ENCODE measurements around the gene VPS13C. TPM values are rescaled to one million over a fixed set of nuclear protein-coding genes. Genes with fewer than 3 reads are reported as not detected.

VPS13C gene
- total RNA-seq, 5 donors from 2014 or later (not counting 1 experiment from before 2014, with no cell fraction given): 84.4 to 136 (median 117) TPM

DNA sequence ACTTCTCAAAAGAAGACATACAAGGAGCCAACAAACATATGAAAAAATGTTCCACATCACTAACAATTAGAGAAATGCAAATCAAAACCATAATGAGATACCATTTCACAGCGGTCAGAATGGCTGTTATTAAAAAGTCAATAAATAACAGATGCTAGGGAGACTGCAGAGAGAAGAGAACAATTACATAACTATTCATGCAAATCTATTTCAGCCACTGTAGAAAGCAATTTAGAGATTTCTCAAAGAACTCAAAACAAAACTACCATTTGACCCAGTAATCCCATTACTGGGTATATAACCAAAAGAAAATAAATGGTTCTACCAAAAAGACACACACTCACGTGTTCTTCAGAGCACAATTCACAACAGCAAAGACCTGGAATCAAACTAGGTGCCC is 116.3 kb downstream of the VPS13C start:
- Mint-ChIP-seq H3K9me3 (no peaks in the 10 kb centered on the region), H3K4me3 (no peak overlapping the region), H3K4me1 (no peaks in the 10 kb centered on the region), H3K27me3 (no peaks in the 10 kb centered on the region), H3K27ac (no peak overlapping the region), H3K36me3 (peaks cover 51% of the 10 kb centered on the region)
- H3K9me3 ChIP-seq: no peaks in the 10 kb centered on the region
- H3K4me1 ChIP-seq (ENCODE audit: control insufficient read depth in 1 of 2, extremely low read depth in 1 of 2, insufficient read depth in 2 of 2, low read length in 2 of 2): no peaks in the 10 kb centered on the region
- ChIA-PET POLR2A (no interaction called here), CTCF (no interaction called here)
- H3K36me3 ChIP-seq (ENCODE audit: control insufficient read depth in 2 of 2, extremely low read depth in 1 of 2, insufficient read depth in 1 of 2, low read length in 1 of 2): peaks cover 0 to 44% of the 10 kb centered on the region in 2 donors
- WGBS (ENCODE audit: insufficient coverage): 83% methylated on average over 1 of the region's 2 CpGs
- DNase-seq (no peak), ATAC-seq (replicated peaks in 1 of 4) (no peak)
- no peak overlapping the region for H3K4me3 ChIP-seq (ENCODE audit: control insufficient read depth in 1 of 2, extremely low read depth in 1 of 2, low read length in 1 of 2)
- no peaks in the 10 kb centered on the region for H3K27me3 ChIP-seq (replicated peaks in 1 of 2; ENCODE audit: control insufficient read depth in 2 of 2, extremely low read depth in 1 of 2, insufficient read depth in 2 of 2, low read length in 1 of 2)
- H3K27ac ChIP-seq (ENCODE audit: low read length): no peak overlapping the region

DNA sequence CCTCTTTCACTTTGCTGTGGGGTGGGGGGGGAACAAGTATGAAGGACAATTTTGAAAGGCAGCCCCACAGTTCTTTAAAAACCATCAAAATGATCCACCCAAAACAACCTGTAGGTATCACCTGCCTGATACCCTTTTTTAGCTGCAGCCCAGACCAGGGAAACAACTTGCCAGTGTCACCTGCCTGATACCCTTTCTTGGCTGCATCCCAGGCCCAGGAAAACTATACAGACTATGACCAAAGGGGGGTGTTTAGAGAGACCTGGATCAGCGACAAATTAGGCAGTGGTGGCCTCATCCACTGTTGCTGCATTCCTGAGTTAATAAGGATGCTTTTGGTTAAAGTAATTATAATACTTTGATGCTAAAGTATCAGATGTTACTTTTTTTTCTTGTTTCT is 122.0 kb downstream of the VPS13C start:
- Mint-ChIP-seq H3K9me3 (no peaks in the 10 kb centered on the region), H3K27me3 (no peaks in the 10 kb centered on the region), H3K36me3 (peaks cover 45% of the 10 kb centered on the region), H3K4me1 (no peaks in the 10 kb centered on the region), H3K27ac (no peak overlapping the region), H3K4me3 (no peak overlapping the region)
- Histone ChIP-seq H3K4me3 (ENCODE audit: control insufficient read depth in 1 of 2, extremely low read depth in 1 of 2, low read length in 1 of 2) (no peak overlapping the region), H3K27me3 (replicated peaks in 1 of 2; ENCODE audit: control insufficient read depth in 2 of 2, extremely low read depth in 1 of 2, insufficient read depth in 2 of 2, low read length in 1 of 2) (no peaks in the 10 kb centered on the region), H3K27ac (ENCODE audit: low read length) (no peak overlapping the region), H3K36me3 (ENCODE audit: control insufficient read depth in 2 of 2, extremely low read depth in 1 of 2, insufficient read depth in 1 of 2, low read length in 1 of 2) (peaks cover 0 to 30% of the 10 kb centered on the region in 2 donors), H3K4me1 (ENCODE audit: control insufficient read depth in 1 of 2, extremely low read depth in 1 of 2, insufficient read depth in 2 of 2, low read length in 2 of 2) (no peaks in the 10 kb centered on the region), H3K9me3 (no peaks in the 10 kb centered on the region)
- POLR2A ChIA-PET: no interaction called here
- no peak for DNase-seq
- WGBS (ENCODE audit: insufficient coverage): no CpG with 5 or more reads among the region's 1 CpG
- CTCF ChIA-PET: no interaction called here
- ATAC-seq (replicated peaks in 1 of 4): no peak

DNA sequence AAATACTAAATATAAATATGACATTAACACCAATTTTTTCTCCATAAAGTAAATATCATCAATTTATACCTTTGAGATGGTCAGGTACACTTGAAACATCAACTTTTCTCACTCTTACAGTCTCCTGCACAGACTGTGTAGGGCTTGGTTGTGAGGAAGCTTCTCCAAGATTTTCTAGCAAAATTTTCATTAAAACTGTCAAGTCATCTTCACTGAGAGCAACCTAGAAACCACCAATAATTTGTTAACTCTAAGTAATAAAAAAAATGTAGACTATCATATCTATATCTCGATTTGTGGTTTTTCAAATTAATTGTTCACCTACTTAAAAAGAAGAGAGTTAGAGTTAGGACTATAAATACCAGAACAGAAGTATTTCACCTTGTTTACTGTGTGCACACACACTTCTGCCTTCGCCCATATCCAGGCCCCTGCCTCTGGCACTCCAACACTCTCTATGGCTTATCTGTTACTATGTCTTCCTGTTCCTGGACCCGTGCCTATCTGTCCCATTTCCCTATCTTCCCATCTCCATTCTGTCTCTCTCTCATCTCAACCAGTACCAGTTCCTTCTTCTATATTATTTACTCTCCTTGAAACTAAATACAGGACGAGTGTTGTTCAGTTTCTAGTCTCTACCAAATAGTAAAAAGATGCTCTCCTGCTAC is 123.6 kb downstream of the VPS13C start:
- no peak overlapping the region for H3K27ac ChIP-seq (ENCODE audit: low read length)

DNA sequence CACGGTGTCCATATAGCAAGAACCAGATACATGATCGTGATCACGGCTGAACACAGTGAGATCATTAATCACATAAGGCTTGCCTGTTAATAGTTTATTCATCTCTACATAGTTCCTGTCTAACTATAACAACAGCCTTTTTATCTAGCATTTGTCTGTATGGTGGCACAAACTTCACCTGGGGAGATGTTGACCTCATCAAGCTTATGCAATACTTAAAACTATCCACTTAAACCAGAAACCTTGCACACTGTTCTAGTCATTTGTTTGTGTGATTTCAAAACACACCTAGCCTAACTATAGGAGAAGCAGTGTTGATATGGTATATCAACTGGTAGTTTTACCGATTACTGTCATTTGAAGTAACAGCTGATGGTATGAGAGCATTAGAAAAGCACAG is 124.8 kb downstream of the VPS13C start:
- no peaks in the 10 kb centered on the region for H3K4me1 Mint-ChIP-seq
- H3K27me3 ChIP-seq (replicated peaks in 1 of 2; ENCODE audit: control insufficient read depth in 2 of 2, extremely low read depth in 1 of 2, insufficient read depth in 2 of 2, low read length in 1 of 2): no peaks in the 10 kb centered on the region
- no peaks in the 10 kb centered on the region for H3K27me3 Mint-ChIP-seq
- DNase-seq (no peak), ATAC-seq (replicated peaks in 1 of 4) (no peak)
- H3K4me3 Mint-ChIP-seq: no peak overlapping the region
- H3K9me3 Mint-ChIP-seq: no peaks in the 10 kb centered on the region
- no peak overlapping the region for H3K27ac ChIP-seq (ENCODE audit: low read length)
- H3K27ac Mint-ChIP-seq: no peak overlapping the region
- CTCF ChIA-PET: no interaction called here
- POLR2A ChIA-PET: no interaction called here
- H3K36me3 ChIP-seq (ENCODE audit: control insufficient read depth in 2 of 2, extremely low read depth in 1 of 2, insufficient read depth in 1 of 2, low read length in 1 of 2): peaks cover 0 to 28% of the 10 kb centered on the region in 2 donors
- no peaks in the 10 kb centered on the region for H3K9me3 ChIP-seq
- 100% methylated on average over 3 of the region's 4 CpGs for WGBS (ENCODE audit: insufficient coverage)
- no peaks in the 10 kb centered on the region for H3K4me1 ChIP-seq (ENCODE audit: control insufficient read depth in 1 of 2, extremely low read depth in 1 of 2, insufficient read depth in 2 of 2, low read length in 2 of 2)
- peaks cover 48% of the 10 kb centered on the region for H3K36me3 Mint-ChIP-seq
- H3K4me3 ChIP-seq (ENCODE audit: control insufficient read depth in 1 of 2, extremely low read depth in 1 of 2, low read length in 1 of 2): no peak overlapping the region

More for the DNA sequence above, 123.6 kb downstream of the VPS13C start:
- Histone ChIP-seq H3K4me3 (ENCODE audit: control insufficient read depth in 1 of 2, extremely low read depth in 1 of 2, low read length in 1 of 2) (no peak overlapping the region), H3K4me1 (ENCODE audit: control insufficient read depth in 1 of 2, extremely low read depth in 1 of 2, insufficient read depth in 2 of 2, low read length in 2 of 2) (no peaks in the 10 kb centered on the region), H3K36me3 (ENCODE audit: control insufficient read depth in 2 of 2, extremely low read depth in 1 of 2, insufficient read depth in 1 of 2, low read length in 1 of 2) (peaks cover 0 to 34% of the 10 kb centered on the region in 2 donors), H3K27me3 (replicated peaks in 1 of 2; ENCODE audit: control insufficient read depth in 2 of 2, extremely low read depth in 1 of 2, insufficient read depth in 2 of 2, low read length in 1 of 2) (no peaks in the 10 kb centered on the region), H3K9me3 (no peaks in the 10 kb centered on the region)
- ChIA-PET CTCF (no interaction called here), POLR2A (no interaction called here)
- Mint-ChIP-seq H3K27me3 (no peaks in the 10 kb centered on the region), H3K9me3 (no peaks in the 10 kb centered on the region), H3K4me1 (no peaks in the 10 kb centered on the region), H3K36me3 (peaks cover 47% of the 10 kb centered on the region), H3K27ac (no peak overlapping the region), H3K4me3 (no peak overlapping the region)
- DNase-seq: no peak
- 69% methylated on average over 3 of the region's 4 CpGs for WGBS (ENCODE audit: insufficient coverage)
- ATAC-seq (replicated peaks in 1 of 4): no peak

DNA sequence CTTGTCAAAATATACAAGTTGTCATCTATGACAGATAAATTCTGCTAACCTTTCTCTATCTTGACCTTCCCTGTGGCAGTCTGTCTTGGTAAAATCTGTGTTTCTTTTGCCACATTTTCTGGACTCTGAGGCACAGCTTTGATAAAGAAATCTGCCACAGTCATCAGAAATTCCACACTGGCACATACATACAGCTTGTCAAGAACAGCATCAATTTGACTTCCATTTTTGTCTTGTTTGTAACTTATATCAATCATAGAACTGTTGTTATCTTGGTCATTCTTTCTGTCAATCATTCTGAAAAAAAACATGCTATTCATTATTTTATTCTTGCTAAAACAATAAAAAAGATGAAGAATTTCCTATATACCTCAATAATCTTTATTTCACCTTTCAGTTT is 130.8 kb downstream of the VPS13C start:
- Mint-ChIP-seq H3K27ac (no peak overlapping the region), H3K36me3 (peaks cover 51% of the 10 kb centered on the region), H3K9me3 (peaks cover 0 to 3% (median 0%) of the 10 kb centered on the region in 3 donors), H3K4me1 (no peaks in the 10 kb centered on the region), H3K27me3 (no peaks in the 10 kb centered on the region), H3K4me3 (no peak overlapping the region)
- H3K36me3 ChIP-seq (ENCODE audit: control insufficient read depth in 2 of 2, extremely low read depth in 1 of 2, insufficient read depth in 1 of 2, low read length in 1 of 2): peaks cover 0 to 51% of the 10 kb centered on the region in 2 donors
- DNase-seq (no peak), ATAC-seq (replicated peaks in 1 of 4) (no peak)
- ChIA-PET CTCF (no interaction called here), POLR2A (no interaction called here)
- no peak overlapping the region for H3K27ac ChIP-seq (ENCODE audit: low read length)
- no peaks in the 10 kb centered on the region for H3K27me3 ChIP-seq (replicated peaks in 1 of 2; ENCODE audit: control insufficient read depth in 2 of 2, extremely low read depth in 1 of 2, insufficient read depth in 2 of 2, low read length in 1 of 2)
- no peaks in the 10 kb centered on the region for H3K9me3 ChIP-seq
- H3K4me1 ChIP-seq (ENCODE audit: control insufficient read depth in 1 of 2, extremely low read depth in 1 of 2, insufficient read depth in 2 of 2, low read length in 2 of 2): no peaks in the 10 kb centered on the region
- H3K4me3 ChIP-seq (ENCODE audit: control insufficient read depth in 1 of 2, extremely low read depth in 1 of 2, low read length in 1 of 2): no peak overlapping the region

DNA sequence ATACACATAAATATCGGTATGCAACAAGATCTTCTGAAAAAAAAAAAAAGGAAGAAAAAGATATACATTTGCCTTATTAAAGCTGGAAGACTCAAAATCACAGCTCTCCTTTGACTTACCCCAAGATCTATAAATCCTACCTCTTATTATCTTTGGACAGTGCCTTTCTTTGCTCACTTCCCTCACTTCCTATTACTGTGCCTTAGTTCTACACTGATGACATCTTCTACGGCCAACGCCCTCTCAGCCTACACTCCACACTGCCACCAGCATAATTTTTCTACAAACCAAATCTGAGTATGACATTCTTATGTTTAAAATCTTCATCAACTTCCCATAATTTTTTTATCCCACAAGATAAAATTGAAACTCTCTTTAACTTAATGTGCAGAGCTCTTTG is 137.1 kb downstream of the VPS13C start:
- no peak overlapping the region for H3K4me3 Mint-ChIP-seq
- peaks cover 0 to 7% (median 0%) of the 10 kb centered on the region in 3 donors for H3K4me1 Mint-ChIP-seq
- Histone ChIP-seq H3K4me3 (ENCODE audit: control insufficient read depth in 1 of 2, extremely low read depth in 1 of 2, low read length in 1 of 2) (no peak overlapping the region), H3K4me1 (ENCODE audit: control insufficient read depth in 1 of 2, extremely low read depth in 1 of 2, insufficient read depth in 2 of 2, low read length in 2 of 2) (no peaks in the 10 kb centered on the region), H3K36me3 (ENCODE audit: control insufficient read depth in 2 of 2, extremely low read depth in 1 of 2, insufficient read depth in 1 of 2, low read length in 1 of 2) (peaks cover 0 to 47% of the 10 kb centered on the region in 2 donors), H3K9me3 (no peaks in the 10 kb centered on the region), H3K27ac (ENCODE audit: low read length) (no peak overlapping the region), H3K27me3 (replicated peaks in 1 of 2; ENCODE audit: control insufficient read depth in 2 of 2, extremely low read depth in 1 of 2, insufficient read depth in 2 of 2, low read length in 1 of 2) (no peaks in the 10 kb centered on the region)
- no peak for ATAC-seq (replicated peaks in 1 of 4)
- H3K27ac Mint-ChIP-seq: no peak overlapping the region
- no peaks in the 10 kb centered on the region for H3K9me3 Mint-ChIP-seq
- WGBS (ENCODE audit: insufficient coverage): 90% methylated on average over 2 of the region's 3 CpGs
- peaks cover 36% of the 10 kb centered on the region for H3K36me3 Mint-ChIP-seq
- H3K27me3 Mint-ChIP-seq: no peaks in the 10 kb centered on the region
- POLR2A ChIA-PET: no interaction called here
- DNase-seq: no peak
- CTCF ChIA-PET: no interaction called here

DNA sequence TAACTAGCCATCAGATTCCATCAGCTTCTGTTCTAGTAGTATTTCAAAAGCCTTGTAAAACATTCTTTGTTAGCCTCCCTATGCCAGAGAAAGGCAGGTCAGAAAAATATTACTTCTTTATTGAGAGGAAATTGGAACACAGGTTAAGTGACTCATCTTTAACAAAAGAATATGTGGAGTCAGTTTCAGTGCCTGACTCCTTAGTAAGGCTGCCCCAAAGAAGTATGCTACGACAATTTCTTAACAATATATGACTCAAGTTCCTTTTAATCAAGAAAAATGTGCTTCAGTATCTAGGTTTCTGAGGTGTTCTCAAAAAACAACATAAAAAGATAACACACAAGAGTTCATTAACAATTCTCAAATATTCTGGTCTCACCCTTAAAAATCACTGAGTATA is 139.2 kb downstream of the VPS13C start:
- DNase-seq: no peak
- Mint-ChIP-seq H3K9me3 (no peaks in the 10 kb centered on the region), H3K4me3 (no peak overlapping the region), H3K36me3 (peaks cover 39% of the 10 kb centered on the region), H3K27me3 (no peaks in the 10 kb centered on the region), H3K27ac (no peak overlapping the region), H3K4me1 (peaks cover 0 to 7% (median 0%) of the 10 kb centered on the region in 3 donors)
- WGBS (ENCODE audit: insufficient coverage): no CpG with 5 or more reads among the region's 1 CpG
- H3K4me3 ChIP-seq (ENCODE audit: control insufficient read depth in 1 of 2, extremely low read depth in 1 of 2, low read length in 1 of 2): no peak overlapping the region
- POLR2A ChIA-PET: no interaction called here
- H3K36me3 ChIP-seq (ENCODE audit: control insufficient read depth in 2 of 2, extremely low read depth in 1 of 2, insufficient read depth in 1 of 2, low read length in 1 of 2): peaks cover 0 to 51% of the 10 kb centered on the region in 2 donors
- H3K27ac ChIP-seq (ENCODE audit: low read length): no peak overlapping the region
- CTCF ChIA-PET: no interaction called here
- H3K9me3 ChIP-seq: no peaks in the 10 kb centered on the region
- ATAC-seq (replicated peaks in 1 of 4): no peak
- H3K27me3 ChIP-seq (replicated peaks in 1 of 2; ENCODE audit: control insufficient read depth in 2 of 2, extremely low read depth in 1 of 2, insufficient read depth in 2 of 2, low read length in 1 of 2): no peaks in the 10 kb centered on the region
- no peaks in the 10 kb centered on the region for H3K4me1 ChIP-seq (ENCODE audit: control insufficient read depth in 1 of 2, extremely low read depth in 1 of 2, insufficient read depth in 2 of 2, low read length in 2 of 2)

All from T-cell (primary cell).